B cell (primary cell): ENCODE measurements around the gene SLC25A29. TPM values are rescaled to one million over a fixed set of nuclear protein-coding genes. Genes with fewer than 3 reads are reported as not detected.

Experiments used
- ATAC-seq: fragments of 200-7000 bp; cut with Tn5 transposase; one replicate; pipeline ENCODE4 v1.10.0; 2021; ENCODE audit warnings: low read depth, mild to moderate bottlenecking, moderate number of reproducible peaks, moderate library complexity
- CTCF ChIA-PET: fragments of 350-600 bp; sonication (Branson Sonifier 250); formaldehyde crosslinking; loops from one replicate; lab custom pipeline; 2021; ENCODE audit warnings: antibody characterized with exemption, inconsistent platforms; lab: Charles Lee
- POLR2A ChIA-PET: fragments of 350-600 bp; sonication (Branson Sonifier 250); formaldehyde crosslinking; loops from one replicate; lab custom pipeline; 2021; ENCODE audit warnings: antibody characterized with exemption; lab: Charles Lee
- DNase-seq: peaks from one replicate; pipeline ENCODE4 v3.0.0; 2013
- H2AFZ ChIP-seq: 2 replicates; pipeline ENCODE4 v1.6.1; 2012; ENCODE audit warnings: mild to moderate bottlenecking, low read depth, low read length; ENCODE audit not compliant: insufficient read depth, poor library complexity, severe bottlenecking
- H3K27ac ChIP-seq, 2 donors: 1 replicate in 1 of 2; 2 replicates in 1 of 2; pipeline ENCODE4 v1.5.1; 2012 to 2013; ENCODE audit warnings: low read length in 2 of 2, mild to moderate bottlenecking in 2 of 2, moderate library complexity in 1 of 2
- H3K27me3 ChIP-seq, 4 experiments: fragments of 200-600 bp in 1 of 4; sonication (generic) in 1 of 4; replicated peaks in 1 of 4; 1 replicate in 2 of 4; 2 replicates in 2 of 4; pipeline versions ENCODE4 v1.6.1 to v1.7.0; 2013 to 2016; ENCODE audit warnings: low read length in 3 of 4, mild to moderate bottlenecking in 2 of 4, mixed read lengths in 1 of 4, moderate library complexity in 1 of 4; ENCODE audit not compliant: insufficient read depth in 4 of 4, control insufficient read depth in 3 of 4; ENCODE audit errors: control extremely low read depth in 1 of 4
- H3K36me3 ChIP-seq, 2 experiments: replicated peaks in 1 of 2; 1 replicate in 1 of 2; 2 replicates in 1 of 2; pipeline versions ENCODE4 v1.6.1 to v1.7.1; 2013; ENCODE audit warnings: low read length in 1 of 2; ENCODE audit not compliant: insufficient read depth in 2 of 2, control insufficient read depth in 1 of 2; ENCODE audit errors: control extremely low read depth in 1 of 2, extremely low read depth in 1 of 2
- H3K4me1 ChIP-seq, 2 donors: fragments of 200-600 bp in 1 of 2; sonication (generic) in 1 of 2; 1 replicate in 1 of 2; 2 replicates in 1 of 2; pipeline versions ENCODE4 v1.5.1 to v1.6.1; 2013 to 2017; ENCODE audit warnings: low read length in 2 of 2; ENCODE audit not compliant: control insufficient read depth in 2 of 2, insufficient read depth in 2 of 2
- H3K4me2 ChIP-seq: replicated peaks from 2 replicates; pipeline ENCODE3; 2012; ENCODE audit warnings: mild to moderate bottlenecking, low read depth, low read length; ENCODE audit not compliant: poor library complexity, severe bottlenecking
- H3K4me3 ChIP-seq, 5 experiments: fragments of 200-600 bp in 1 of 5; sonication (generic) in 1 of 5; 1 replicate in 3 of 5; 2 replicates in 2 of 5; pipeline versions ENCODE4 v1.5.1 to v1.7.0; 2011 to 2016; ENCODE audit warnings: low read length in 4 of 5, mild to moderate bottlenecking in 4 of 5, low read depth in 2 of 5, control low read depth in 1 of 5, moderate library complexity in 1 of 5; ENCODE audit not compliant: insufficient read depth in 1 of 5; ENCODE audit errors: control extremely low read depth in 1 of 5, extremely low read depth in 1 of 5
- H3K79me2 ChIP-seq: fragments of 200-600 bp; sonication (generic); one replicate; pipeline ENCODE4 v1.6.0; 2016; ENCODE audit warnings: low read length; ENCODE audit not compliant: control insufficient read depth, insufficient read depth
- H3K9ac ChIP-seq: fragments of 200-600 bp; sonication (generic); 2 replicates; pipeline ENCODE4 v1.6.1; 2017; ENCODE audit warnings: mild to moderate bottlenecking, low read length, moderate library complexity
- H3K9me3 ChIP-seq, 3 donors: one replicate each; pipeline versions ENCODE4 v1.6.1 to v1.7.1; 2013; ENCODE audit warnings: low read length in 2 of 3; ENCODE audit not compliant: control insufficient read depth in 2 of 3, insufficient read depth in 1 of 3; ENCODE audit errors: control extremely low read depth in 1 of 3
- H4K20me1 ChIP-seq: 2 replicates; pipeline ENCODE4 v1.6.0; 2012; ENCODE audit warnings: mild to moderate bottlenecking, low read length; ENCODE audit not compliant: insufficient read depth, control insufficient read depth, poor library complexity, severe bottlenecking
- H3K27ac Mint-ChIP-seq: one replicate; pipeline ENCODE4 v1.8.0; 2021; ENCODE audit warnings: mixed read lengths
- H3K27me3 Mint-ChIP-seq: one replicate; pipeline ENCODE4 v1.8.0; 2021; ENCODE audit warnings: mixed read lengths
- H3K4me1 Mint-ChIP-seq: one replicate; pipeline ENCODE4 v1.8.0; 2021; ENCODE audit warnings: mixed read lengths
- H3K4me3 Mint-ChIP-seq: one replicate; pipeline ENCODE4 v1.8.0; 2021; ENCODE audit warnings: mixed read lengths
- H3K9me3 Mint-ChIP-seq: one replicate; pipeline ENCODE4 v1.8.0; 2022; ENCODE audit warnings: mixed read lengths; ENCODE audit not compliant: insufficient read depth
- EZH2 ChIP-seq: IDR thresholded peaks from 2 replicates; pipeline ENCODE4 v1.6.1; 2012; ENCODE audit warnings: borderline replicate concordance, low read depth, mild to moderate bottlenecking, moderate library complexity, low read length; ENCODE audit not compliant: insufficient read depth, poor library complexity, severe bottlenecking
- WGBS: methylation state at CpG from one replicate; pipeline ENCODE4 v1.1.5; 2013; ENCODE audit warnings: missing lambda C conversion rate; ENCODE audit not compliant: insufficient coverage; 5-methylcytosine and 5-hydroxymethylcytosine counted together
- intact Hi-C: fragments of 100-400 bp; cut with micrococcal nuclease; formaldehyde crosslinking; loops from one replicate; pipeline ENCODE4 v1.10.0; 2022
- polyA plus RNA-seq: library from polyadenylated mRNA; depleted of rRNA; stranded (reverse); fragments of >200 nt; gene quantifications from 2 replicates; pipeline ENCODE4 v1.2.3, GENCODE V29; 2012
- total RNA-seq, 2 donors: library from RNA; stranded (reverse); fragments of 120-200 nt in 1 of 2; gene quantifications; 1 replicate in 1 of 2; 2 replicates in 1 of 2; pipeline versions ENCODE4 v1.2.3 to v1.2.4, GENCODE V29; 2013 to 2022
- TF ChIP-seq, protein P1 (sequence below): fragments of 200-600 bp; IDR thresholded peaks from one replicate; pipeline ENCODE4 v1.8.0; 2022; ENCODE audit warnings: antibody characterized with exemption, mild to moderate bottlenecking

The SLC25A29 gene
- total and polyA plus RNA-seq, 2 donors (not counting 1 experiment from before 2014, with no cell fraction given): 15.1 to 99.9 TPM

DNA sequence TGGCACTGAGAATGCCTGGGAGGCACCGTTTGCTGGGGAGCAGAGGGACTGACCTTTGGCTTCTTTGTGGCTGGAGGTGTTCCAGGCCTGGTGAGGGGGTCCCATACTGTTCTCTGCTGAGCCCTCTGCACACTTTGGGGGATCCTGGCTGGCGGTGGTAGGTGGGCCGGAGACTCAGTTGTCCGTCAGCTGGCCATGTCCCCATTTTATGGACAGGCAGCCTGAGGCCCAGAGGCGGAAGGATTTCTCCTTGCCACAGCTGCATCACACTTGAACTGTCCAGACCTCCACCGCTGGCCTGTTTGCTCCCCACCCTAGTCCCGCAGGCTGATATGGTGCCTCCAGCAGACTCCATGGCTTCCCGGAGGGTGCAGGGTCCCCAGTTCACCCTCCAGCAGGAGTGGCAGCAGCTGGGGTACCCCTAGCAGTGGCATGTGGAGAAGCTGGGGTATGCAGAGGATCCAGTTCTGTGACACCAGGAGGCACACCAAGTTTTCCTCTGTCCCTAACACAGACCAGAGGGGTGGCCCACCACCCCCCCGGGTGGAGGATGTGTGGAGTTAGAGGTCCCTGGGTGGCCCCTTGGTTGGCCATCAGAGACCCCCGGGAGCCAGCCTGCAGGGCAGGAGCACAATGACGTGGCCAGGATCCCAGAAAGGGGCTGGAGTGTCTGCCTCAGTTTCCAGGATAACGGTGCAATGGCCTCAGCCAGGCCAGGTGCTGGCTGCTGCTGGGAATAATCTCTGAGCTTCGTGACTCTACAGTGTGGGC lies 14.8 kb downstream of the SLC25A29 start:
- H2AFZ ChIP-seq: no peak overlapping the region
- TF ChIP-seq, protein P1, sequence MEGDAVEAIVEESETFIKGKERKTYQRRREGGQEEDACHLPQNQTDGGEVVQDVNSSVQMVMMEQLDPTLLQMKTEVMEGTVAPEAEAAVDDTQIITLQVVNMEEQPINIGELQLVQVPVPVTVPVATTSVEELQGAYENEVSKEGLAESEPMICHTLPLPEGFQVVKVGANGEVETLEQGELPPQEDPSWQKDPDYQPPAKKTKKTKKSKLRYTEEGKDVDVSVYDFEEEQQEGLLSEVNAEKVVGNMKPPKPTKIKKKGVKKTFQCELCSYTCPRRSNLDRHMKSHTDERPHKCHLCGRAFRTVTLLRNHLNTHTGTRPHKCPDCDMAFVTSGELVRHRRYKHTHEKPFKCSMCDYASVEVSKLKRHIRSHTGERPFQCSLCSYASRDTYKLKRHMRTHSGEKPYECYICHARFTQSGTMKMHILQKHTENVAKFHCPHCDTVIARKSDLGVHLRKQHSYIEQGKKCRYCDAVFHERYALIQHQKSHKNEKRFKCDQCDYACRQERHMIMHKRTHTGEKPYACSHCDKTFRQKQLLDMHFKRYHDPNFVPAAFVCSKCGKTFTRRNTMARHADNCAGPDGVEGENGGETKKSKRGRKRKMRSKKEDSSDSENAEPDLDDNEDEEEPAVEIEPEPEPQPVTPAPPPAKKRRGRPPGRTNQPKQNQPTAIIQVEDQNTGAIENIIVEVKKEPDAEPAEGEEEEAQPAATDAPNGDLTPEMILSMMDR: no peak
- no peak for TF ChIP-seq EZH2
- H3K27ac Mint-ChIP-seq: no peak overlapping the region
- H4K20me1 ChIP-seq: no peaks in the 10 kb centered on the region
- no peaks in the 10 kb centered on the region for H3K27me3 ChIP-seq
- H3K9ac ChIP-seq: no peak overlapping the region
- no peaks in the 10 kb centered on the region for H3K9me3 Mint-ChIP-seq
- no peak overlapping the region for H3K4me3 ChIP-seq
- H3K4me2 ChIP-seq: no peak overlapping the region
- H3K36me3 ChIP-seq: no peaks in the 10 kb centered on the region
- CTCF ChIA-PET: interaction anchor here (1.8 kb wide), 1 partner anchor 8 kb away, joined by 5 read pairs; no protein-coding TSS in a partner anchor
- ATAC-seq: no peak
- WGBS: 95% methylated on average over 13 of the region's 13 CpGs
- H3K4me3 Mint-ChIP-seq: no peak overlapping the region
- H3K27me3 Mint-ChIP-seq: no peaks in the 10 kb centered on the region
- no peaks in the 10 kb centered on the region for H3K79me2 ChIP-seq
- intact Hi-C loops: no loop called here
- no peak overlapping the region for H3K27ac ChIP-seq
- POLR2A ChIA-PET: no interaction called here
- no peaks in the 10 kb centered on the region for H3K9me3 ChIP-seq
- peaks cover 13 to 32% of the 10 kb centered on the region in 2 donors for H3K4me1 ChIP-seq
- no peak for DNase-seq
- peaks cover 26% of the 10 kb centered on the region for H3K4me1 Mint-ChIP-seq

DNA sequence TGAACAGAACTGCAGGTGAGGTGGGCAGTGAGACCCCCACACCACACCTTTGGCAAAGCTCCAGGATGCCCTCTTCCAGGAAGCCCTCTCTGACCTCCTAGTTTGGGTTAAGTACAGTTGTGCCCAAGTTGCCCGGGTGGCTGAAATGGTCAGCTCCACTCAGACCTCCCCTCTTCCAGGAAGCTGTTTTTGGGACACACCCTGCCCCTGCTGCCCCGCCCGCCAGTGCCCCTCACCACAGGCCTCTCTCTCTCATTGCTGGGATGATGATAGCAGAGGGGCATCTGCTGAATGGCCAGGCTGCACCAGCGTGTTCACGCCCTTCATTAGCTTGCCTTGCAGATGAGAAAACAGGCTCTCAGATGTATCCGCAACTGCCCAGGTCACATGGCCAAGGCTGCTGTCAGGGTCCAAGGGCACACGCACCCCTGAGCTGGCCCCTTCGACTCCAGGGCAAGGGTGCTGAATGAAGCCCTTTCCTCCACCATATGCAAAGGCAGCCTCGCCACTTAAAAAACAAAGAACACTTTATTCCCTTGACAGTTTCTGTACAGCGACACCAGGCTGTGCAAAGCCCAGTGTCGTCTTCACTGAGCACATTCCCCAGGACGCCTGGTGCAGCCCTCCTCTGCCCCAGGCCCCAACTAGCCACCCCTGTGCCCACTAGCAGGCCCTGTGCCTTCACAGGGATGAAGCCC lies 15.5 kb downstream of the SLC25A29 start:
- no peaks in the 10 kb centered on the region for H3K9me3 ChIP-seq
- TF ChIP-seq, protein P1: no peak
- no peak for TF ChIP-seq EZH2
- peaks cover 11 to 29% of the 10 kb centered on the region in 2 donors for H3K4me1 ChIP-seq
- no peak overlapping the region for H3K27ac ChIP-seq
- no peak overlapping the region for H3K9ac ChIP-seq
- Mint-ChIP-seq H3K27me3 (no peaks in the 10 kb centered on the region), H3K4me1 (peaks cover 23% of the 10 kb centered on the region), H3K27ac (no peak overlapping the region), H3K4me3 (no peak overlapping the region), H3K9me3 (no peaks in the 10 kb centered on the region)
- no peak overlapping the region for H3K4me2 ChIP-seq
- intact Hi-C loops: no loop called here
- no peak for ATAC-seq
- H2AFZ ChIP-seq: no peak overlapping the region
- H3K79me2 ChIP-seq: no peaks in the 10 kb centered on the region
- no peak overlapping the region for H3K4me3 ChIP-seq
- DNase-seq: no peak
- H4K20me1 ChIP-seq: no peaks in the 10 kb centered on the region
- H3K27me3 ChIP-seq: no peaks in the 10 kb centered on the region
- 87% methylated on average over 7 of the region's 12 CpGs for WGBS
- ChIA-PET POLR2A (no interaction called here), CTCF (interaction anchor here (0.8 to 1.3 kb wide), 3 partner anchors 87 to 183 kb away, joined by 3 to 4 read pairs (median 3); no protein-coding TSS in a partner anchor)
- no peaks in the 10 kb centered on the region for H3K36me3 ChIP-seq
